H1 (cell line): ENCODE measurements around the gene SERGEF. TPM values are rescaled to one million over a fixed set of nuclear protein-coding genes. Genes with fewer than 3 reads are reported as not detected.

Source experiments
- CTCF ChIA-PET: fragments of 300-600 bp; sonication (Branson Sonifier 250); formaldehyde crosslinking; loops from one replicate; lab custom pipeline; 2021; ENCODE audit not compliant: partially characterized antibody; lab: Charles Lee
- POLR2A ChIA-PET: fragments of 300-600 bp; sonication (Branson Sonifier 250); formaldehyde crosslinking; loops from one replicate; lab custom pipeline; 2021; ENCODE audit warnings: inconsistent platforms; ENCODE audit not compliant: partially characterized antibody; lab: Charles Lee
- DNase-seq, 2 experiments: peaks; one replicate each; pipeline versions ENCODE4 v3.0.0 to v3.0.0-alpha.2; 2010 to 2022; ENCODE audit warnings: low spot score in 2 of 2, low read depth in 1 of 2, mixed read lengths in 1 of 2
- FAIRE-seq: peaks from 2 replicates; lab custom pipeline; 2011; peaks lifted over from hg19 to GRCh38; lab: Jason Lieb, UNC
- H2AFZ ChIP-seq: 2 replicates; pipeline ENCODE4 v1.8.1; 2012; ENCODE audit warnings: low read length, inconsistent platforms
- H2AK5ac ChIP-seq: 2 replicates; pipeline ENCODE4 v1.6.1; 2013; ENCODE audit warnings: low read depth, low read length
- H2BK120ac ChIP-seq: replicated peaks from 2 replicates; pipeline ENCODE3; 2013; ENCODE audit warnings: low read depth, low read length, inconsistent platforms
- H2BK12ac ChIP-seq: 2 replicates; pipeline ENCODE4 v1.6.1; 2013; ENCODE audit warnings: low read depth, low read length
- H2BK15ac ChIP-seq: 2 replicates; pipeline ENCODE4 v1.6.1; 2013; ENCODE audit warnings: low read length
- H2BK20ac ChIP-seq: 2 replicates; pipeline ENCODE4 v1.6.1; 2013; ENCODE audit warnings: low read length
- H2BK5ac ChIP-seq: 2 replicates; pipeline ENCODE4 v1.6.1; 2013; ENCODE audit warnings: low read depth, low read length
- H3K14ac ChIP-seq: 2 replicates; pipeline ENCODE4 v1.6.1; 2013; ENCODE audit warnings: inconsistent platforms; ENCODE audit not compliant: insufficient read length
- H3K18ac ChIP-seq: 2 replicates; pipeline ENCODE4 v1.6.1; 2013; ENCODE audit warnings: low read length; ENCODE audit errors: extremely low read depth
- H3K23ac ChIP-seq: 2 replicates; pipeline ENCODE4 v1.6.1; 2013; ENCODE audit warnings: inconsistent platforms; ENCODE audit not compliant: insufficient read length
- H3K23me2 ChIP-seq: 2 replicates; pipeline ENCODE4 v1.6.1; 2013; ENCODE audit warnings: low read depth, low read length
- H3K27ac ChIP-seq: 2 replicates; pipeline ENCODE4 v1.6.1; 2011; ENCODE audit warnings: low read depth, low read length, inconsistent platforms
- H3K27me3 ChIP-seq, 4 experiments: replicated peaks in 1 of 4; 1 replicate in 1 of 4; 2 replicates in 3 of 4; pipeline versions ENCODE4 v1.6.1 to v1.8.1; 2011 to 2013; ENCODE audit warnings: low read length in 3 of 4, mild to moderate bottlenecking in 3 of 4, inconsistent platforms in 2 of 4, mixed read lengths in 2 of 4, moderate library complexity in 1 of 4; ENCODE audit not compliant: control insufficient read depth in 3 of 4, insufficient read depth in 3 of 4; ENCODE audit errors: extremely low read depth in 1 of 4
- H3K36me3 ChIP-seq, 4 experiments: 2 replicates each; pipeline versions ENCODE4 v1.6.1 to v1.8.1; 2011 to 2013; ENCODE audit warnings: mild to moderate bottlenecking in 4 of 4, low read length in 3 of 4, moderate library complexity in 2 of 4, control low read depth in 1 of 4, inconsistent platforms in 1 of 4; ENCODE audit not compliant: insufficient read depth in 4 of 4, control insufficient read depth in 2 of 4
- H3K4ac ChIP-seq: replicated peaks from 2 replicates; pipeline ENCODE3; 2013; ENCODE audit warnings: low read length, low read depth, mixed read lengths, inconsistent platforms; ENCODE audit not compliant: insufficient read length
- H3K4me1 ChIP-seq, 4 experiments: replicated peaks in 1 of 4; 1 replicate in 1 of 4; 2 replicates in 3 of 4; pipeline versions ENCODE4 v1.6.1 to v1.8.1; 2011 to 2013; ENCODE audit warnings: low read length in 3 of 4, inconsistent platforms in 2 of 4, mixed read lengths in 1 of 4; ENCODE audit not compliant: insufficient read depth in 4 of 4, control insufficient read depth in 3 of 4
- H3K4me2 ChIP-seq, 2 experiments: 2 replicates each; pipeline versions ENCODE4 v1.6.1 to v1.8.1; 2011 to 2013; ENCODE audit warnings: low read depth in 2 of 2, low read length in 2 of 2, control low read depth in 1 of 2, inconsistent platforms in 1 of 2, mild to moderate bottlenecking in 1 of 2; ENCODE audit not compliant: insufficient read depth in 1 of 2
- H3K4me3 ChIP-seq, 4 experiments: fragments of 200-600, 300-600 bp in 1 of 4; sonication (generic), shearing (Covaris generic), sonication (Bioruptor Twin) in 1 of 4; 2 replicates each; pipeline versions ENCODE4 v1.5.1 to v1.8.1; 2011 to 2016; ENCODE audit warnings: low read length in 4 of 4, low read depth in 3 of 4, control low read depth in 2 of 4, inconsistent platforms in 2 of 4, mild to moderate bottlenecking in 2 of 4, mixed read lengths in 1 of 4, moderate library complexity in 1 of 4; ENCODE audit not compliant: insufficient read depth in 2 of 4; ENCODE audit errors: extremely low read depth in 1 of 4
- H3K56ac ChIP-seq: replicated peaks from 2 replicates; pipeline ENCODE3; 2013; ENCODE audit warnings: low read depth, mild to moderate bottlenecking, mixed read lengths, low read length, inconsistent platforms; ENCODE audit not compliant: insufficient read length
- H3K79me1 ChIP-seq: 2 replicates; pipeline ENCODE4 v1.6.1; 2013; ENCODE audit warnings: low read depth, low read length, control low read depth
- H3K79me2 ChIP-seq, 2 experiments: 2 replicates each; pipeline versions ENCODE4 v1.6.1 to v1.8.1; 2012 to 2013; ENCODE audit warnings: low read length in 2 of 2, mild to moderate bottlenecking in 2 of 2, inconsistent platforms in 1 of 2; ENCODE audit not compliant: insufficient read depth in 2 of 2, control insufficient read depth in 1 of 2
- H3K9ac ChIP-seq, 4 experiments: replicated peaks in 1 of 4; 1 replicate in 1 of 4; 2 replicates in 3 of 4; pipeline versions ENCODE4 v1.6.1 to v1.8.1; 2011 to 2013; ENCODE audit warnings: low read depth in 3 of 4, low read length in 3 of 4, control low read depth in 2 of 4, mild to moderate bottlenecking in 2 of 4, moderate library complexity in 2 of 4, inconsistent platforms in 1 of 4; ENCODE audit errors: extremely low read depth in 1 of 4
- H3K9me3 ChIP-seq, 2 experiments: 2 replicates each; pipeline versions ENCODE4 v1.6.1 to v1.8.1; 2012 to 2013; ENCODE audit warnings: mild to moderate bottlenecking in 2 of 2, moderate library complexity in 2 of 2, control low read depth in 1 of 2, inconsistent platforms in 1 of 2, low read depth in 1 of 2, low read length in 1 of 2, mixed read lengths in 1 of 2; ENCODE audit not compliant: insufficient read depth in 2 of 2
- H4K20me1 ChIP-seq, 2 experiments: replicated peaks in 1 of 2; 2 replicates each; pipeline versions ENCODE3 to v1.8.1; 2011 to 2013; ENCODE audit warnings: inconsistent platforms in 2 of 2, low read length in 2 of 2, mild to moderate bottlenecking in 1 of 2; ENCODE audit not compliant: insufficient read depth in 2 of 2, control insufficient read depth in 1 of 2
- H4K5ac ChIP-seq: 2 replicates; pipeline ENCODE4 v1.6.1; 2013; ENCODE audit warnings: low read length, low read depth, mixed read lengths, inconsistent platforms; ENCODE audit not compliant: insufficient read length
- H4K8ac ChIP-seq: 2 replicates; pipeline ENCODE4 v1.8.0; 2013; ENCODE audit warnings: mild to moderate bottlenecking, moderate library complexity, low read length, inconsistent platforms; ENCODE audit not compliant: insufficient read depth; ENCODE audit errors: extremely low read depth
- H4K91ac ChIP-seq: replicated peaks from 2 replicates; pipeline ENCODE3; 2013; ENCODE audit warnings: low read length, mixed read lengths, inconsistent platforms; ENCODE audit not compliant: insufficient read length
- CTCF ChIP-seq, 3 experiments: IDR thresholded peaks; 1 replicate in 2 of 3; 2 replicates in 1 of 3; pipeline versions ENCODE4 v1.5.1 to v1.6.1; 2011; ENCODE audit warnings: low read length in 3 of 3, mild to moderate bottlenecking in 3 of 3, inconsistent platforms in 2 of 3, low read depth in 1 of 3, moderate library complexity in 1 of 3; ENCODE audit not compliant: insufficient read depth in 1 of 3; ENCODE audit errors: control extremely low read depth in 1 of 3
- KDM1A ChIP-seq: fragments of 200-600, 300-600 bp; sonication (generic); IDR thresholded peaks from 2 replicates; pipeline ENCODE4 v1.7.1; 2016; ENCODE audit warnings: mild to moderate bottlenecking, low read length, borderline replicate concordance
- KDM4A ChIP-seq: IDR thresholded peaks from one replicate; pipeline ENCODE4 v1.7.1; 2012; ENCODE audit warnings: low read depth, mild to moderate bottlenecking, moderate library complexity, low read length, inconsistent platforms; ENCODE audit not compliant: severe bottlenecking
- USF2 ChIP-seq: IDR thresholded peaks from 2 replicates; pipeline ENCODE4 v1.6.1; 2011; ENCODE audit warnings: low read length, improper control_type of control experiment
- WGBS, 2 experiments: shearing (Covaris generic) in 1 of 2; methylation state at CpG; one replicate each; pipeline versions ENCODE4 v1.1.6 to v1.1.7; 2013 to 2015; ENCODE audit warnings: low lambda C conversion rate in 2 of 2, mixed read lengths in 2 of 2, inconsistent platforms in 1 of 2, low coverage in 1 of 2, missing lambda C conversion rate in 1 of 2; ENCODE audit not compliant: insufficient replicate concordance in 2 of 2, insufficient coverage in 1 of 2, insufficient read length in 1 of 2; ENCODE audit errors: extremely low coverage in 1 of 2, missing lambda C conversion rate in 1 of 2; 5-methylcytosine and 5-hydroxymethylcytosine counted together
- polyA plus RNA-seq, 7 experiments: library from polyadenylated mRNA; depleted of rRNA in 3 of 7; stranded (reverse) in 5 of 7; unstranded in 2 of 7; fragments of >200 nt in 5 of 7; fragments of 200-250 nt in 2 of 7; gene quantifications; 1 replicate in 5 of 7; 2 replicates in 1 of 7; 4 replicates in 1 of 7; pipeline versions ENCODE4 v1.2.1 to v1.2.3, GENCODE V29; 2011 to 2013; ENCODE audit warnings: missing spikeins in 2 of 7, mixed read lengths in 2 of 7
- total RNA-seq: library from RNA; stranded (reverse); fragmentation: NEBNext Ultra II Directional; extraction: Animal tissue kit (Norgen Biotek cat#: 25700); gene quantifications from 2 replicates; pipeline ENCODE4 v1.2.1, GENCODE V29; 2021

The SERGEF gene
- total and polyA plus RNA-seq, 2 of the 8 experiments (the other 6 are each of a cell fraction or from before 2014, with no cell fraction given): 16.6 to 28.8 TPM

GRCh38 chr11:17781626-17782025 lies 231.2 kb downstream of the SERGEF start:
- H3K9me3 ChIP-seq: no peaks in the 10 kb centered on the region
- no peak for TF ChIP-seq CTCF (IDR thresholded peaks at IDR 0.05; ENCODE audit: control extremely low read depth in 1 of 3, insufficient read depth in 1 of 3, low read depth in 1 of 3, low read length in 3 of 3)
- TF ChIP-seq KDM1A: no peak
- no peak for TF ChIP-seq USF2
- TF ChIP-seq KDM4A: no peak
- TF ChIP-seq, all 59 proteins: peak for 0
- H3K4ac ChIP-seq: no peak overlapping the region
- no peak overlapping the region for H3K9ac ChIP-seq
- no peaks in the 10 kb centered on the region for H3K23me2 ChIP-seq
- ChIA-PET CTCF (interaction anchor here (0.9 to 2.6 kb wide), 5 partner anchors 11 to 91 kb away, joined by 3 to 14 read pairs (median 3); no protein-coding TSS in a partner anchor), POLR2A (no interaction called here)
- no peak overlapping the region for H3K23ac ChIP-seq
- no peak overlapping the region for H2BK5ac ChIP-seq
- H3K18ac ChIP-seq: no peak overlapping the region
- H2AK5ac ChIP-seq: no peak overlapping the region
- no peak overlapping the region for H2BK12ac ChIP-seq
- DNase-seq: no peak
- H4K5ac ChIP-seq: no peak overlapping the region
- 93% methylated on average over 12 of the region's 12 CpGs; no CpG with 5 or more reads in 1 of the 2 experiments for WGBS, 2 experiments
- no peak overlapping the region for H3K14ac ChIP-seq
- no peaks in the 10 kb centered on the region for H3K27me3 ChIP-seq
- H3K4me3 ChIP-seq: no peak overlapping the region
- no peak overlapping the region for H2BK20ac ChIP-seq
- no peak overlapping the region for H4K91ac ChIP-seq
- no peaks in the 10 kb centered on the region for H3K79me1 ChIP-seq
- no peak overlapping the region for H4K8ac ChIP-seq
- H3K4me1 ChIP-seq: no peaks in the 10 kb centered on the region
- no peak overlapping the region for H2AFZ ChIP-seq
- peaks cover 0 to 2% of the 10 kb centered on the region in 2 experiments for H4K20me1 ChIP-seq
- H3K56ac ChIP-seq: no peak overlapping the region
- H2BK15ac ChIP-seq: no peak overlapping the region
- no peaks in the 10 kb centered on the region for H3K79me2 ChIP-seq
- H3K36me3 ChIP-seq: no peaks in the 10 kb centered on the region
- FAIRE-seq: no peak
- no peak overlapping the region for H3K4me2 ChIP-seq
- H2BK120ac ChIP-seq: no peak overlapping the region
- H3K27ac ChIP-seq: no peak overlapping the region
